H4 (cell line): ENCODE results near the gene ASPSCR1. TPM values are rescaled to one million over a fixed set of nuclear protein-coding genes. Genes with fewer than 3 reads are reported as not detected.
"Not testable (repeated sequence)": the region's sequence is repeated elsewhere in the genome, so short reads cannot be mapped to it uniquely, and the experiment has no call there.

Source experiments
- DNase-seq: peaks from one replicate; pipeline ENCODE4 v3.0.0-alpha.2; 2015; ENCODE audit warnings: low spot score
- total RNA-seq: library from RNA; depleted of rRNA; stranded (reverse); fragments of >200 nt; shearing (Covaris generic); gene quantifications from 2 replicates; pipeline ENCODE4 v1.2.3, GENCODE V29; 2014

ASPSCR1 gene
- total RNA-seq, 1 experiment from 2014 or later = 24.9 TPM

DNA sequence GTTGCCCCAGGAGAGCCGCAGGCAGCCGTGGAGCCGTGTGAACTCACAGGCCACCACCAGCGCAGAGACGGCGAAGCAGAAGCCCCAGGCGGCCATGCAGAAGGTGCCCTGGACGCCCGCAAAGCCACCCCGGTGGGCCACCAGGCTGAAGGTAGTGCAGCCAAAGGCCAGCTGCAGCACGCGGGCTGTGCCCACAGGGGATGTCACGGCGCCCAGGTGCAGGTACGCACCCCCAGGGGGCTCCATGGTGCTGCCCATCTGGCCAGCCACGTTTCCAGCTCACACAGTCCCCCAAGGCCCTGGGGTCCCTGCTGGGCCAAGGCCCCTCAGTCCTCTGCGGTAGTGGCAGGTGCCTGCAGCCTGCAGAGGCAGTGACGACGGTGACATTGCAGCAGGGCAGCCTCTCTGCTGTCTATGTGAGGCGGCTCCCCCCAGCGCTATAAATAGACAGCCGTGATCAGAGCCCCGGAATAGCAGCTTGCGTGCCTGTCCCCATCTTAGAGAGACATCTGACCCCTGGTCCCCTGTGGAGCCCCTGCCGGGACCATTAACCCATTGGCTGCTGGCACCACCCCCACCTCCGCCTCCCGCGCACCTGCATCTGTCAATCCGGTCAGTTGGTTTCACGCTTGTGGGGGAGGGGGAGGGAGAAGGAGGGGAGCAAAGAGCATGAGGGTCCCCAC, 35.8 kb upstream of the ASPSCR1 start:
- no peak for DNase-seq

DNA sequence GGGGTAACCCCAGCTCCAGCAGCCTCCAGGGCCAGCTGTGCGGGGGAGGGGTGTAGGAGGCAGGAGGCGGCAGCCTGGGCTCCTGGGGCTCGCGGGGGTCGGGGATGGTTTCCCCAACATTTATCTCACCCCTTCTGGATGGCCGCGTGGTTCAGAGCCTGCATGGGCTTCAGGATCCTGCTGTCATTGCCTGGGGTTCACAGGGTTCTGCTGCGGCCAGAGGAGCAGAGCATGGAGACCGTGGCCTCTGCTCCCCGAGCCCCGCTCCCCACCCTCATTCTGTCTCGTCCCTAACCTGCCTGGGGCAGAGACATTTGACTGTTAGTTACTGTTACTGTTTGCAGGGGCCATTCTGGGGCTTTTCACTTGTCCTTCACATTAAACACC, 35.3 kb upstream of the ASPSCR1 start:
- no peak for DNase-seq

DNA sequence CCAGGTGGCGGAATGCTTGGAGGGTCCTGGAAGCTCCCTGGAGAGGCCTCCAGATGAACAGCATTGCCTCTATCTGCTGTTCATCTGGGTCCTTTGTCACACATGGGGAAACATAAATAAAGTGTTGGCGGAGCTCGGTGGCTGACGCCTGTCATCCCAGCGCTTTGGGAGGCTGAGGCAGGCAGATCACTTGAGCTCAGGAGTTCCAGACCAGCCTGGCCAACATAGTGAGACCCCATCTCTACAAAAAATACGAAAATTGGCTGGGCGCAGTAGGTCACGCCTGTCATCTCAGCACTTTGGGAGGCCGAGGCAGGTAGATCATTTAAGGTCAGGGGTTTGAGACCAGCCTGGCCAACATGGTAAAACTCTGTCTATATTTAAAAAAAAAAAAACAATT, 32.6 kb upstream of the ASPSCR1 start:
- no peak for DNase-seq

DNA sequence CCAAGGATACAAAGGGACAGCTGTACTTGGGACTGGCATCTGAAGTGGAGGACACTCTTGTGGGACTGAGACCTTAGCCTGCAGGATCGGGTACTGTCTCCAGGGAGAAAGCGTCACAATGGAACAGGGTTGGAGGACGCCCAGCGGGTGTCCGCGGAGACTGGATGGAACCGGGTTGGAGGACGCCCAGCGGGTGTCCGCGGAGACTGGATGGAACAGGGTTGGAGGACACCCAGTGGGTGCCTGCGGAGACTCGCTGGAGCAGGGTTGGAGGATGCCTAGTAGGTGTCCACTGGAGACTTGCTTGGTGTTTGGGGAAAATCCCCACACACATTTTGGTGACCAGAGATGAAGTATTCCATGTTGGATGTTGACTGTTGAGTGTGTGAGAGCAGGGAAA, 30.2 kb upstream of the ASPSCR1 start, which contains the start of gene MYADML2:
MYADML2 (minus strand) TSS at position 45 of the 400 bp plus-strand sequence. CDS start 5,492 bp downstream, outside the sequence.
- no peak for DNase-seq

DNA sequence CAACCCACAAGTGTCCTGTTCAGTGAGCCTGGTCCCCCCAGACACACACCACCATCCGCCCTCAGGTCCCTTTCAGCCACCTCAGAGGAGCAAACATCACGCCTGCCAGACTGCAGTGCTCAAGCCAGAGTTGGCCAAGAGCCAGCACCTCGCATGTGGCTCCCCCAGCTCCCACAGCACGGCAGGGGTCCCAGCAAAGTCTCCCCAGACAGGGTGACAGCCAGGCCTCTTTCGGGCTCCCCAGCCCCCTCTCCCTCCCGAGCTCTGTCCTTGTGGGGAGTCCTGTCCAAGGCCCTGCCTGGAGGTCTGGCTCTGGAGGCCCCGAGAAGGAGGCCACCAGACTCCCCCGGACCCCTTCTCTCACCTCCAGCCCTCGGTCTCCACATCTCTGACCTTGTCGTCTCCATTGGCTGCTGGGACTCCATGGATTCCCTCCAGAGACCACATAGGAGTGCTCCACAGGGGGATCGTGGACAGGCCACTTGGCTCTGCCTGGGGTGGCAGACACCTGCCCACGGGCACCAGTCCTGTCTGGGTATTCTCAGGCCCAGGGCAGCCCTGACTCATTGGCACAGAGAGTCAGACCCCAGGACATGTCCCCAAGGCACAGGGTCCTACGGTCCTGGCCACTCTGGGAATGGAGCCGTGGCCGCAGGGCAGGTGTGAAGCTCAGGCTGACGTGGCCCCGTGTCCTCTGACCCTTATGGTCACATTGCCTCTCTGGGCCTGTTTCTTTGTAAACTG, 28.6 kb upstream of the ASPSCR1 start:
- DNase-seq = no peak

DNA sequence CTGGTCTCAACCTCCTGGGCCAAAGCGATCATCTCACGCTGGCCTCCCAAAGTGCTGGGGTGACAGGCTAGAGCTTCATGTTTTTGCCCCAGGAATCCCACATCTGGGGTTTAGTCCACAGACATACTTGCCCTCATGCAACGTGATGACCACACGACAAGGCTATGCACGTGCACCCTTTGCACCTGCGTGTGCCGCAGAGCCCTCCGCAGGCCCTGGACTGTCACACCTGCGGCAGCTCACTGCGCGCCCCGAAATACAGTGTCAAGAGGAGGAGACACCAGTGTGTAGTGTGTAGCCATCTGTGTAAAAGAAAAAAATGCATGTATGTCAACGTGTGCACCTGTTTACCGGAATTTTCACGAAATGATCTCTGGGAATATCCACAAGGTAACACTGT, 26.9 kb upstream of the ASPSCR1 start:
- no peak for DNase-seq

DNA sequence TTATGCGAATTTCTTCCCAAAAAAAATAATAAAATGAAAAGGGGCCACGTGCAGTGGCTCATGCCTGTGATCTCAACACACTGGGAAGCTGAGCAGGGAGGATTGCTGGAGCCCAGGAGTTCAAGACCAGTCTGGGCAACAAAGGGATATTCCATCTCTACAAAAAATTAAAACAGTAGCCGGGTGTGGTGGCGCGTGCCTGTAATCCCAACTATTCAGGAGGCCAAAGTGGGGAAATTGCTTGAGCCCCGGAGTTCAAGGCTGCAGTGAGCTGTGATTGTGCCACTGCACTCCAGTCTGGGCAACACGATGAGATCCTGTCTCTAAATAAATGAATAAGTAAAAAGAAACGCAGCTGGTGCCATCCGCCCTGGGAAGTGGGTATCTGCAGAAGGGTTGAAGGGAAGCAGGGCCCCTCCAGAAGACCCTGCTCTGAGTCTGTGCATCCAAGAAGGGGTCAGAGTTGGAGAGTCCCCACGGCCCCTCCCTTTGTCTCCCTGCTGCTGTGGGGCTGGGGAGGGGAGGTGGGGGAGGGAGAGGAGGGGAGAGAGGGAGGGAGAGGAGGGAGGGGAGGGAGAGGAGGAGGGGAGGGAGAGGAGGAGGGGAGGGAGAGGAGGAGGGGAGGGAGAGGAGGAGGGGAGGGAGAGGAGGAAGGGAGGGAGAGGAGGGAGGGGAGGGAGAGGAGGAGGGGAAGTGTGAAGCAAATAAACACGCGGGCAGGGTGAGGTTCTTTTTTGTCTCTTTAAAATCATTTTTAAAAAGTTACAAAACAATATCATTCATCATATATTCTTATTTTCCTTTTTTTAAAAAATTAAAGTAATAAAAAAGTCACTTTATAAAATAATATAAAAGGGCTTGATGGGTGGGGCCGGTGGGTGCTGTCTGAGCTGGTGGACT, 25.4 kb upstream of the ASPSCR1 start:
- DNase-seq = no peak

DNA sequence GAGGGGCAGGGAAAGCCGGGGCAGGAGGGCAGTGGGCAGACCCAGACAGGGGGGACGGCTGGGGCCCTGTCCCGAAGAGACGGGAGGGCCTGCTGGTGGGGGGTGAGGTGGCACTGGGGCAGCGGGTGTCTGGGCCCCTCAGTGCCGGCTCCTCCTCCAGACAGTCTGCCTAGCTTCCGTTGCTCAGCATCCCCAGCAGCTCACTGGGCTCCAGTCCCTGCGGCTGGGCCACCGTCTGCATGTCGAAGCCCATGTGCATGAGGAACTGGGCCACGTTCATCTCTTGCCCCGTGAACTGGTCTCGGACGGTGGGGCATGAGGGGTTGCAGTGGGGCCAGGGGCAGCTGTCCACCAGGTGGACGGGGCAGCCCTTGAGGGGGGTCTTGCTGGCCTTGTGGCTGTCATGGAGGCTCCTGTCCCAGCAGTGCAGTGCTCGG, 24.6 kb upstream of the ASPSCR1 start:
- no peak for DNase-seq

DNA sequence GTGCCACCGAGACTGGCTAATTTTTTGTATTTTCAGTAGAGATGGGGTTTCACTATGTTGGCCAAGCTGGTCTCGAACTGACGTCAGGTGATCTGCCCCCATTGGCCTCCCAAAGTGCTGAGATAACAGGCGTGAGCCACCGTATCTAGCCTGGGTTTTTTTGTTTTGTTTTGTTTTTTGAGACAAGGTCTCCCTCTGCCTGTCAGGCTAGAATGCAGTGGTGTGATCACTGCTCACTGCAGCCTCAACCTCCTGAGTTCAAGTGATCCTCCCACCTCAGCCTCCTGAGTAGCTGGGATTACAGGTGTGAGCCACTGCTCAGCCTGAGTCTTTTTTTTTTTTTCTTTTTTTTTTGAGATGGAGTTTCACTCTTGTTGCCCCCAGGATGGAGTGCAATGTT, 24.0 kb upstream of the ASPSCR1 start:
- DNase-seq = not testable (repeated sequence)

DNA sequence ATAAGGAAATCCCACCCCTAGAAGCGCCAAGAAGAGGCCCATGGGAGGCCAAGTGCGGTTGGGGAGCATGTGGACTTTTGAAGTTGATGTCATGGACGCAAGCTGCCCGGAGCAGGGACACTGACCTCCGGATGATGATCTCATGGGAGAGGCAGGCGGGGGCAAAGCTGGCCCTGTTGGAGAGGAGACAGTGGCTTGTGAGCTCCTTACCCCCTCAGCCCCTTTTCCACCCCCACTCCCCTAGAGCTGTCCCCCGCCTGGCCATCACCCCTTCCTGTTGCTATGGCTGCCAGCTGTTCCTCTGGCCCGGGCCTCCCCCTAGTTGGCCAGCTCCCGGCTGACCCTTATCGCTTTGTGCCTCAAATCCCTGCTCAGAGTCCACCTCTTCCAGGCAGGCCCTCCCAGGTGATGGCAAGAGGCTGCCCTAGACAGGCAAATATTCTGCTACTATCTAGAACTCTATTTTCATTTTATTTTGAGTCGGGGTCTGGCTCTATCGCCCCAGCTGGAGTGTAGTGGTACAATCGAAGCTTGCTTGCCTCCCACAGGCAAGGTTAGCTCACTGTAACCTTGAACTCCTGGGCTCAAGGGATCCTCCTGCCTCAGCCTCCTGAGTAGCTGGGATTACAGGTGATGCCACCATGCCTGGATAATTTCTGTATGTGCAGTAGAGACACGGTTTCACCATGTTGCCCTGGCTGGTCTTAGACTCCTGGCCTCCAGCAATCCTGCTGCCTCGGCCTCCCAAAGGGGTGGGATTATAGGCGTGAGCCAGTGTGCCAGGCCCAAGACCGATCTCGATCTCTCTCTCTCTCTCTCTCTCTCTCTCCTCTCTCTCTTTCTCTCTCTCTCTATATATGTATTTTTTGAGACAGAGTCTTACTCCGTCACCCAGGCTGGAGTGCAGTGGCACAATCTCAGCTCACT, 23.0 kb upstream of the ASPSCR1 start:
- DNase-seq = no peak

DNA sequence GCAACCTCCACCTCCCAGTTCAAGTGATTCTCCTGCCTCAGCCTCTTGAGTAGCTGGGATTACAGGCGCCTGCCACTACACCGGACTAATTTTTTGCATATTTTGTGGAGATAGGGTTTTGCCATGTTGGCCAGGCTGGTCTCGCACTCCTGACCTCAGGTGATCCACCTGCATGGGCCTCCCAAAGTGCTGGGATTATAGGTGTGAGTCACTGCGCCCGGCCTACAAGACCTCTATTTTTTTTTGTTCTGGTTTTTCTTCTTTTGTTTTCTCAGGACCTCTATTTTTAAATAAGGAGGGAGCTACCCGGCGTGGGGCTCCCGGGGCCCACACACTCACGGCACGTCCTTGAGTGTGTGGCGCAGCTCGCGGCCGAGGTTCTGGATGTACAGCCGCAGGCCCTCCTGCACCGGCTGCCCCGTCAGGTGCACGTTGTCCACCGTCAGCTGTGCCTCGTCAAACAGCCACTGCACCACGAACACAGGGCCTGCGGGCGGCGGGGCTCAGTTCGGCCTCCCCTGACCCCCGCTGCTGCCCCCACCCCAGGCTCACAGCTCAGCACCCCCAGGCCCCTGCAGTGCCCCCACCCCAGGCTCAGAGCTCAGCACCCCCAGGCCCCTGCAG, 22.3 kb upstream of the ASPSCR1 start:
- DNase-seq = no peak

DNA sequence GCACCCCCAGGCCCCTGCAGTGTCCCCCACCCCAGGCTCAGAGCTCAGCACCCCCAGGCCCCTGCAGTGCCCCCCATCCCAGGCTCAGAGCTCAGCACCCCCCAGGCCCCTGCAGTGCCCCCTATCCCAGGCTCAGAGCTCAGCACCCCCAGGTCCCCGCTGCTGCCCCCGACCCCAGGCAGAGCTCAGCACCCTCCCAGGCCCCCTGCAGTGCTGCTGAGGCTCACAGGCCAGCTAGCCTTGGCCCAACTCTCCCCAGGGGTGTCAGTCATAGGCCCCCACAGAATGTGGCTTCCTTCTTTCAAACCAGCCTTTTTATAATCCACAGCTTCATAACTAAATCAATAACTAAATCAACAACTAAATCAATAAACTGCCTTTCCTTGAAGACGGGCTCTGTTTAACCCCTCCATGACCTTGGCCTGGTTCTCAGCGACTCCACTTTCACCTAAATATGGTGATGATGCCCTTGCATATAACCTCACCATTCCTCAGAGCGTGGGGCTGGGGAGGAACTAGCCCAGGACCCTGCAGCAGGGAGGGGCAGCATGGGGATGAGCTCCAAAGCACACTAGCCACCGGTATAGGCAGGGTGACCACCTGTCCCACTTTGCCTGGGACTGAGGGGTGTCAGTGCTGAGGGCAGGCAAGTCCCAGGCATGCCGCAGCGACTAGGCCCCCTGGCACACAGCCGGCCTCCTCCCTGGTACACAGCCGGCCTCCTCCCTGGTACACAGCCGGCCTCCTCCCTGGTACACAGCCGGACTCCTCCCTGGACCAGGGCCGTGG, 21.5 kb upstream of the ASPSCR1 start:
- no peak for DNase-seq

DNA sequence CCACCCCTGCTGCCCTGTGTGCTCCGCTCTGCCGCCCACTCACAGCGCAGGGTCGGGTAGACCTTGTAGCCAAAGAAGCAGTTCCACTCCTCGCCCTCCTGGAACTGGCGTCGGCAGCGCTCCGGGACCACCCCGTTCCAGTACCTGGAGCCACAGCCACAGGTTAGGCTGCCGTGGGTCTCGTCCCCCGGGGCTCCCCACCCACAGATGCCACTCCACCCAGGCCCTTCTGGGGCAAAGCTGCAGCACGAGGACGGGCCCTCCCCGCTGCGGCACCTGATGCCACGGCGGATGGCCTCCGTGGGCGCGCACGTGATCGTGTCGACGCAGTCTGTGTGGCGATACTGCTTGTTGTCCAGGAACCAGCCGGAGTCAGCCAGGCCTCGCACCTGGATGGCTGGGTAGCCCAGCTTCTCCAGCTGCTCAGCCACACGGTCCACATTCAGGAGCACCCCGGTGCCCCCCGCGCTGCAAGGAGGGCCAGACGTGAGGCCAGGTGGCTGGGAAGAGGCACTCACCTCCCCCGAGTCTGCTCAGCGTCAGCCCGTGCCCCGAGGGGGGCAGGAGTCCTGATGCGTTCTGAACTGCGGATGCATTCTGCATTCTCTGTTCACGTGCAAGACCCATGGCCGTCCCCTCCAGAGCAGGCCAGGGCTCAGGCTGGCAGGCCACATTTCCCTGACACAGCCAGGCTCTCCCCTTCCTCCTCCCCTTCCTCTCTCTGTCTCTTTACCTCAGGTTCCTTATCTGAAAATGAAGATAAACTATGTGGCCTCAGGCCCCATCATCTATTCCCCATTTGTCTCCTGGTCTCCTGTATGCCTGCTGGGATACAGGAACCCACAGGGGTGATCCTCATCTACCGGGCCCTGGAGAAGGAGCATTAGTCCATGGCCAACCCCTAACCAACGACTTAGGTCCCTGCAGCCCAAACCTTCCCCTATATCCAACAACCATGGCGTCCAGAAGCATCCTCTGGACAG, 20.5 kb upstream of the ASPSCR1 start:
- DNase-seq = no peak

DNA sequence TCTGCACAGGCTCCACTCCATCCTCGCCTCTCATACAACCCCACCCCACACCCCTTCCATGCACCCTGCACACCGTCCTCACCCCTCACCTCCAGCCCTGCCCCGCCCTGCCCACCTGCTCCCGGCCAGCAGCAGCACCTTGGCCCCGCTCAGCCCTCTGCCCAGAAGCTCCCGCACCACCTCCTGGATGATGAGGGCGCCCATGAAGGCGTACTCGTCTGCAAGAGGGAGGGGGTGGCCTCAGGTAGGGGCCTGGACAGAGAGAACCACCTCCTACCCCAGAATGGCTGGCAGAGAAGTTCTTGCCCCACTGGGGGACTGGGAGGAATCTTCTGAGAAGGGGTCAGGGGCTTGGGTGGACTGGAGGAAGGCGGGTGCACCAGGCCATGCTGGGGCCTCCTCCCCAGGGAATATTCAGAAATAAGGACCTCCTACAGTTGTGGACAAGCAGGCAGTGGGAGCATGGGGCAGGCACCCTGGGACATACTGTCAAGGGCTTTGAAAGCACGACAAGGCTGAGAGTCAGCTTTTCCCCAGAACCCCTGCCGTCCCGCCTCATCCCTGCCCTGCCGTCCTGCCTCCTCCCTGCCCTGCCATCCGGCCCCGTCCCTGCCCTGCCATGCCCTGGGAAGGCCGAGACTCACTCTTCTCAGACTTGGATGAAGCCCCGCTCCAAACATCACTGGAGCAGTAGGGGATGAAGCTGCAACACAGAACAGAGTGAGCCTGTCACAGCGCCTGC, 19.6 kb upstream of the ASPSCR1 start:
- no peak for DNase-seq

DNA sequence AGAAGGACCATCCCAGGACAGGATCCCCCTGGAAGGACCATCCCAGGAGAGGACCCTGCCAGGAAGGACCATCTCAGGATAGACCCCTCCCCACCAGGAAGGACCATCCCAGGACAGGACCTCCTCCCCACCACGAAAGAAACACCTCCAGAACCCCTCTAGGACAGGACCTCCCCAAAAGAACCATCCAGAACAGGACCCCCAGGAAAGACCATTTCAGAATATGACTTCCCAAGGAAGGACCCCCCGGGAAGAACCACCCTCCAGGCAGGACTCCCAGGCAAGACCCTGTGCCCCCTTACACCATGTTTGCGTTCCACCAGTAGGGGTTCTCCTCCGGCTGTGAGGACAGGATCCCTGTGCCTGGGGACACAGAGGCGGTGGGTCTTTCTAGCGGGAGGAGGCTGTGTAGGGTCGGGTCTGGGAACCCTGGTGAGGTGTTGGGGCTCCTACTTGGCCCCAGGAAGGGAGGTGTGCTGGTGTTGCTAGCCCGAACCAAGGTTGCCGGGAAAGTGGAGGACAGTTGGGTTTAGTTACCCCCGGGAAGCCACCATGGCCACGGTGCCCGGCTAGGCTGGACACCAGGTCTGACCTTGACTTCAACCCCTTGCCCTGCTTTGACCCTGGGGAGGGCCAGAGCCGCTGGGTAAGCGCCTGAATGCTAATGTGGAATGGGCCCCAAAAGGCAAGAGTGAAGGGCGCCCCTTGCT, 18.6 kb upstream of the ASPSCR1 start:
- DNase-seq = no peak

DNA sequence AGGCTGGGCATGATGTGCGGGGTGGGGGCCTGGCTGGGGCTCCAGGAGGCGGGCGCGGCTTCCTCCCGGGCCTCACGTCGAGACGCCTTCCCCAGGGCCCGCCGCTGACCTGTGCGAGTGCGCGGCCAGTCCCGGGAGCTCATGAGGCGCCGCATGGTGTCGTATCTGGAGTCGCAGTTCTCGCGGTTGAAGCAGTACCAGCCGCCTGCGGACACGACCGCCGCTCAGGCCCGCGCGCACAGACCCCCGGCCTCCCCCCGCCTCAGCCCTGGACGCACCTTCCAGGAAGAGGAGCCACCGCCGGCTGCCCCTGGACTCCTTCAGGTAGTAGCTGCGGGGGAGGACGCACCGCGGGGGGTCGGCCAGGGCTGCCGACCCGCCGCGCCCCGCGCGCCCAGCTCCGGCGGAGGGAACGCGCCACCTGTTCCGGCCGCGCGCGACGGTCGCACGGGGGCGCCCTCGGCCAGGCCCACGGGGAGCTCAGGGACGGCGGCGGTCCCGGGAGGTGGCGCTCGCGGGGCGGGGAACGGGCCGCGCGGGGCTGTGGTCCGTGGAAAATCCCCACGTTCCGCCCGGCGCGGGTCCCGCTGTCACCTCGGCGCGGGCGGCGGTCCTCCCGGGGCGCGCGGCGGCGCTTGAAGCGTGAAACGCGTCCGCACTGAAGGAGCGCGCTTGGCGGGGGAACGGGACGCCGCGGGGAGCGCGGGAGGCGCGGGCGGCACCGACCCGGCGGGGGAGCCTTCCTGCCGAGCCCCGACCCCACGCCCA, 17.9 kb upstream of the ASPSCR1 start:
- DNase-seq = no peak
